Breast epithelium (tissue), 4 donors: ENCODE data around the gene FOLR1. TPM values are rescaled to one million over a fixed set of nuclear protein-coding genes. Genes with fewer than 3 reads are reported as not detected.
A peak's percentile ranks its signal among the peaks of the same experiment; 100 is the strongest.

Experiments used
- DNase-seq, 2 donors: peaks; one replicate each; pipeline ENCODE4 v3.0.0-alpha.2; 2019; ENCODE audit warnings: low spot score in 2 of 2
- H3K27ac ChIP-seq, 2 donors: fragments of 200-600 bp; sonication (generic) in 1 of 2; one replicate each; pipeline ENCODE4 v1.5.1; 2016 to 2019; ENCODE audit warnings: mild to moderate bottlenecking in 1 of 2
- H3K27me3 ChIP-seq, 2 donors: fragments of 200-600 bp; sonication (generic) in 1 of 2; one replicate each; pipeline versions ENCODE4 v1.5.1 to v1.6.0; 2017 to 2019; ENCODE audit warnings: control low read depth in 1 of 2, mild to moderate bottlenecking in 1 of 2
- H3K36me3 ChIP-seq: fragments of 200-600 bp; one replicate; pipeline ENCODE4 v1.5.1; 2019
- H3K4me1 ChIP-seq, 2 donors: fragments of 200-600 bp; sonication (generic); one replicate each; pipeline ENCODE4 v1.5.1; 2016 to 2019; ENCODE audit warnings: control low read depth in 1 of 2
- H3K4me3 ChIP-seq, 3 donors: fragments of 200-600 bp; sonication (generic); 1 replicate in 2 of 3; 2 replicates in 1 of 3; pipeline ENCODE4 v1.5.1; 2016 to 2019; ENCODE audit warnings: mild to moderate bottlenecking in 3 of 3, moderate library complexity in 2 of 3
- H3K9me3 ChIP-seq, 2 donors: fragments of 200-600 bp; sonication (generic) in 1 of 2; one replicate each; pipeline ENCODE4 v1.5.1; 2016 to 2019; ENCODE audit warnings: control low read depth in 1 of 2
- CTCF ChIP-seq, 3 donors: fragments of 450-650 bp; IDR thresholded peaks; one replicate each; pipeline ENCODE4 v1.5.1; 2016 to 2017; ENCODE audit warnings: antibody characterized with exemption in 3 of 3, mild to moderate bottlenecking in 3 of 3, moderate library complexity in 3 of 3
- POLR2A ChIP-seq: fragments of 450-650 bp; IDR thresholded peaks from one replicate; pipeline ENCODE4 v1.6.1; 2016; ENCODE audit warnings: antibody characterized with exemption, mild to moderate bottlenecking, moderate library complexity
- POLR2AphosphoS5 ChIP-seq, 3 donors: sonication (generic); formaldehyde crosslinking; IDR thresholded peaks; one replicate each; pipeline ENCODE4 v1.6.1; 2017; ENCODE audit warnings: antibody characterized with exemption in 3 of 3
- intact Hi-C: fragments of 100-400 bp; cut with DNase I; formaldehyde crosslinking; loops from one replicate; pipeline ENCODE4 v1.15.1; 2023; ENCODE audit warnings: low total_unique reads
- total RNA-seq, 3 donors: library from RNA; depleted of rRNA; stranded (reverse); fragments of >200 nt; gene quantifications; one replicate each; pipeline ENCODE4 v1.1.0, GENCODE V29; 2016

FOLR1 gene
- total RNA-seq, 3 donors from 2014 or later, result 11.8 to 45.2 TPM; not detected in 1

GRCh38 chr11:72244060-72244360, 52.1 kb downstream of the FOLR1 start, which contains the start of gene PHOX2A:
PHOX2A (minus strand) TSS chr11:72244176; CDS start chr11:72244004, 172 bp downstream.
- H3K4me1 ChIP-seq, result peaks cover 0 to 15% of the 10 kb centered on the region in 2 donors

GRCh38 chr11:72244361-72245262, 52.7 kb downstream of the FOLR1 start:
- no peaks in the 10 kb centered on the region for H3K36me3 ChIP-seq
- no peak for DNase-seq
- no peaks in the 10 kb centered on the region for H3K9me3 ChIP-seq
- no peak overlapping the region for H3K27ac ChIP-seq
- intact Hi-C loops, result loop anchor here (10.0 kb wide), 1 partner anchor 220 kb away; no protein-coding TSS in a partner anchor
- H3K4me3 ChIP-seq, result peak overlapping the region in 2 of 3 donors; percentile 45 to 57
- no peak for TF ChIP-seq CTCF (IDR thresholded peaks at IDR 0.05)
- TF ChIP-seq POLR2AphosphoS5 (IDR thresholded peaks at IDR 0.05), result no peak
- TF ChIP-seq POLR2A, result no peak
- H3K4me1 ChIP-seq, result peaks cover 0 to 13% of the 10 kb centered on the region in 2 donors
- peaks cover 6 to 29% of the 10 kb centered on the region in 2 donors for H3K27me3 ChIP-seq

More at GRCh38 chr11:72244060-72244360, 52.1 kb downstream of the FOLR1 start, which contains the start of gene PHOX2A:
- TF ChIP-seq CTCF (IDR thresholded peaks at IDR 0.05), result no peak
- TF ChIP-seq POLR2A, result no peak
- TF ChIP-seq POLR2AphosphoS5 (IDR thresholded peaks at IDR 0.05), result no peak
- intact Hi-C loops, result loop anchor here (10.0 kb wide), 1 partner anchor 219 kb away; no protein-coding TSS in a partner anchor
- Histone ChIP-seq H3K27ac (no peak within 1 kb of the TSS), H3K27me3 (peaks cover 6 to 29% of the 10 kb centered on the region in 2 donors), H3K9me3 (no peaks in the 10 kb centered on the region), H3K36me3 (no peaks in the 10 kb centered on the region), H3K4me3 (peak within 1 kb of the TSS in 2 of 3 donors; percentile 45 to 57)
- DNase-seq, result no peak

- intact Hi-C loops, result loop anchor here (10.0 kb wide), 1 partner anchor 221 kb away; no protein-coding TSS in a partner anchor
- Histone ChIP-seq H3K27me3 (peaks cover 6 to 29% of the 10 kb centered on the region in 2 donors), H3K9me3 (no peaks in the 10 kb centered on the region), H3K27ac (no peak overlapping the region), H3K36me3 (no peaks in the 10 kb centered on the region), H3K4me1 (peaks cover 0 to 6% of the 10 kb centered on the region in 2 donors), H3K4me3 (no peak overlapping the region)
- no peak for TF ChIP-seq POLR2A
- no peak for TF ChIP-seq POLR2AphosphoS5 (IDR thresholded peaks at IDR 0.05)
- TF ChIP-seq CTCF (IDR thresholded peaks at IDR 0.05), result no peak
- DNase-seq, result no peak
Measured at GRCh38 chr11:72245263-72245816, 53.4 kb downstream of the FOLR1 start.

Other genes starting within 250 kb of the FOLR1 start
- gene IL18BP, start 193.2 kb upstream of the FOLR1 start, total RNA-seq, result 10 to 100 TPM in 2 of 3 donors, 1 to 10 TPM in 1; 2.6 to 10.4 (median 10.2) TPM
- 100 to 1,000 TPM; 240 to 412 (median 283) TPM for gene NUMA1, start 111.6 kb upstream of the FOLR1 start, total RNA-seq
- 100 to 1,000 TPM in 1 of 3 donors, 10 to 100 TPM in 2; 14.9 to 103 (median 17.1) TPM for gene LRRC51, start 111.3 kb upstream of the FOLR1 start, total RNA-seq
- gene LAMTOR1, start 88.8 kb upstream of the FOLR1 start, total RNA-seq, result 100 to 1,000 TPM in 2 of 3 donors, 10 to 100 TPM in 1; 87.2 to 120 (median 112) TPM
- not detected for gene TOMT, start 86.2 kb upstream of the FOLR1 start, total RNA-seq
- 10 to 100 TPM; 12.1 to 22.4 (median 21.4) TPM for gene ANAPC15, start 79.4 kb upstream of the FOLR1 start, total RNA-seq
- under 1 TPM in 1 of 3 donors, not detected in 2; 0.48 TPM for gene FOLR3, start 56.4 kb upstream of the FOLR1 start, total RNA-seq
- 100 to 1,000 TPM in 1 of 3 donors, 10 to 100 TPM in 1, 1 to 10 TPM in 1; 5.2 to 143 (median 16.7) TPM for gene FOLR2, start 24.7 kb downstream of the FOLR1 start, total RNA-seq
- 10 to 100 TPM; 47.2 to 91.8 (median 73.1) TPM for gene INPPL1, start 32.6 kb downstream of the FOLR1 start, total RNA-seq
- not detected for gene PHOX2A, start 52.0 kb downstream of the FOLR1 start, total RNA-seq
- gene CLPB, start 242.4 kb downstream of the FOLR1 start, total RNA-seq, result 10 to 100 TPM; 19.0 to 28.8 (median 23.1) TPM